ENCODE measurements around the gene FEZ2.

Gene FEZ2

GRCh38 chr2:36586672-36587071 is 11.3 kb downstream of the FEZ2 start:
- DNase-seq (ENCODE audit: low read depth): no peak

- no peak for DNase-seq (ENCODE audit: low read depth)
Observed at GRCh38 chr2:36584148-36584794, 13.7 kb downstream of the FEZ2 start.

- no peak for DNase-seq (ENCODE audit: low read depth)
Observed at GRCh38 chr2:36582951-36583350, 15.0 kb downstream of the FEZ2 start.

GRCh38 chr2:36582538-36582937 is 15.4 kb downstream of the FEZ2 start:
- DNase-seq (ENCODE audit: low read depth): no peak

DNA sequence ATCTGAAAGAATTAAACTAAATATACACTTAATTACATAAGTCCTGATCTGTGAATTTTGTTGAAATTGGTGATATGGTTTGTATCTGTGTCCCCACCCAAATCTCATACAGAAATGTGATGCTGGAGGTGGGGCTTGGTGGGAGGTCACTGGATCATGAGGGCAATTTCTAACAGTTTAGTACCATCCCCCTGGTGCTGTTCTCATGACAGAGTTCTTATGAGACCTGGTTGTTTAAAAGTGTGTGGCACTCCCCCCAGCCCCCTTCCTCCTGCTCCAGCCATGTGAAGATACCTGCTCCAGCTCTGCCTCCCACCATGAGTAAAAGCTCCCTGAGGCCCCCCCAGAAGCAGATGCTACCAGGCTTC is 18.7 kb downstream of the FEZ2 start:
- DNase-seq (ENCODE audit: low read depth): no peak

GRCh38 chr2:36578343-36579296 is 19.3 kb downstream of the FEZ2 start:
- DNase-seq (ENCODE audit: low read depth): no peak

- no peak for DNase-seq (ENCODE audit: low read depth)
Observed at GRCh38 chr2:36577884-36578283, 20.1 kb downstream of the FEZ2 start.

GRCh38 chr2:36574560-36574959 is 23.4 kb downstream of the FEZ2 start:
- DNase-seq (ENCODE audit: low read depth): no peak

DNA sequence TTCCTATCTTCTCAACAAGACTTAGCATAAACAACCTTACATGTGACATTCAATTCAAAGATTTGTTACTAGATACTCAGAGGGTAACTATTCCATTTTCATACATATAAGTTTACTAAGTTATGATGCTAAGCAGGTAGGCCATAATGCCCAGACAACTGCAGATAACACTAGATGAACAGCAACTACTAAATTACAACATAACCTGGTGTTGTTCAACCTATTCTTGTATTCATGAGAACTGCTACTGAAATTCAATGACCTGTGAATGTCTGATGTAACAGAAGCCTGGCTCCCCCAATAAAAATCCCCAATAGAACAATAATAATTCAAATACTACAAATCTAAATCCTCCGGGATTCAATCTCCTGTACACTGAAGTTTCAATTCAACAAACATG is 24.8 kb downstream of the FEZ2 start:
- DNase-seq (ENCODE audit: low read depth): no peak

DNA sequence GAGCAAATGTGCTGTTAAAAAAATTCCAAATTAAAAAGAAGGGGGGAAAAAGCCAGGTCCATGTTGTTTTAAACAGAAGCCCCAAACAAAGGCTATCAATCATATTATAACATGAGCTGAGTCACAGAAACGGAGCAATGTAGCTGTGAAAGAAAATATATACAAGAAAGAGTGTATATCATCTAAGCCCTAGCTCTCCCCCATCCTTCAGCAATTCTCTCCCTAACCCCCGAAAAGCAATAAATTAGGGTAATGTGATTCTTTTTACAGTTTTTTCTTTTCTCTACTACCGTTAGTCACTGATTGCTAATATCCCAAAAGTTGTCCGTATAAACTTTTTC is 25.3 kb downstream of the FEZ2 start:
- DNase-seq (ENCODE audit: low read depth): no peak

GRCh38 chr2:36572054-36572718 is 25.8 kb downstream of the FEZ2 start:
- DNase-seq (ENCODE audit: low read depth): no peak

GRCh38 chr2:36570416-36570815 is 27.6 kb downstream of the FEZ2 start:
- DNase-seq (ENCODE audit: low read depth): no peak

- no peak for DNase-seq (ENCODE audit: low read depth)
Observed at GRCh38 chr2:36569267-36569856, 28.6 kb downstream of the FEZ2 start.

GRCh38 chr2:36568516-36569246 is 29.3 kb downstream of the FEZ2 start:
- DNase-seq (ENCODE audit: low read depth): peak; percentile 90

DNA sequence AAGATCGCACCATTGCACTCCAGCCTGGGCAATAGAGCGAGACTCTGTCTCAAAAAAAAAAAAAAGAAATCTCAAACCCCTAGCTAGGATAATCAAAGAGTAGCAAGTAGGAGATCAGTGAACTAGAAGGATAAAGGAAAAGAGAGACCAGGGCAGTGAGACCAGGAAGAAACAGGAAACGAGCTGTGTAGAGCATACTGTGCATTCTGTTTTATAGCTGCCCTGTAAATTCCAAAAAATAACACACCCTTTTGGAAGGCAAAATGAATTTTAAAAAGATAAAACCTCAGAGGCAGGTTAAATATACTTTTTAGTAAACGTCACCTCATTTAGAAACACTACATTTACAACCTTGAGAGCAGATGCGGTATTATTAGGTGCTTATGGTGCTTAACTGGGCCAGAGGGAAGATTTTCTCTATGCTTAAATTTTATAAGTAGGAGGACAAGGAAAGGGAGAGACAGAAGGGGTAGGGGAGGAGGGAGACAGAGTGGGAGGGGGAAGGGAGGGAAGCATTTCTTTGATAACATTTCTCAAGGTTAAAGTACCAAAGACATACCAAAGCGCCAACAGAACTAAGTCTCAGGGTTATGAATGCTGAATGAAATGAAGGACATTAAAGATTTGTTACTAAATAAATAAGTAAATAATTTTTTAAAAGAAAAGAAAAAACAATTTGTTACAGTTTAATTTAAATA is 30.1 kb downstream of the FEZ2 start:
- DNase-seq (ENCODE audit: low read depth): no peak

- DNase-seq (ENCODE audit: low read depth): no peak
Observed at GRCh38 chr2:36566887-36567286, 31.1 kb downstream of the FEZ2 start.

- DNase-seq (ENCODE audit: low read depth): no peak
Observed at GRCh38 chr2:36565712-36566111, 32.3 kb downstream of the FEZ2 start.

- DNase-seq (ENCODE audit: low read depth): no peak
Observed at GRCh38 chr2:36564377-36564930, 33.5 kb downstream of the FEZ2 start.

- no peak for DNase-seq (ENCODE audit: low read depth)
Observed at GRCh38 chr2:36562973-36563532, 34.9 kb downstream of the FEZ2 start.

DNA sequence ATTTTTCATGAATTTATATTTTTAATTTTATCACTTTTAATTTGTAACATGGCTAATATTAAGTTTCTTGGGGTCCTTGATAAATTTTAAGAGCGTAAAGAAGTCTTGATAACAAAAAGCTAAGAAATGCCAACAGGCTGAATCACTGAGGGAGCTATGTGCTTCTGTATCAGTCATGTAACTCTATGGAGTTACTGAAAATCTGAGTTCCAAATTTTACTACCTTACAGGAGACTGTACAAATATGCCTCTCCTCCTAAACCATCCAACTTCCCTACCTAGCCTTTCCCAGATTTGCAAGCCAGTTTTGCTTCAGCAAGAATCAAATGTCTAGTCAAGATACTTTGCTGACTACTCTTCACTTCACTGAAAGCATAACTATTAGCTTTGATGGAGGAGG is 35.7 kb downstream of the FEZ2 start:
- peak; percentile 73 for DNase-seq (ENCODE audit: low read depth)
